ENCODE results near the gene LRRFIP1. TPM values are rescaled to one million over a fixed set of nuclear protein-coding genes. Genes with fewer than 3 reads are reported as not detected.
"Not testable (repeated sequence)": the region's sequence is repeated elsewhere in the genome, so short reads cannot be mapped to it uniquely, and the experiment has no call there.

The LRRFIP1 gene
- total and polyA plus RNA-seq, 2 donors (not counting 3 experiments of a cell fraction or from before 2014, with no cell fraction given), result 39.2 to 179 TPM

DNA sequence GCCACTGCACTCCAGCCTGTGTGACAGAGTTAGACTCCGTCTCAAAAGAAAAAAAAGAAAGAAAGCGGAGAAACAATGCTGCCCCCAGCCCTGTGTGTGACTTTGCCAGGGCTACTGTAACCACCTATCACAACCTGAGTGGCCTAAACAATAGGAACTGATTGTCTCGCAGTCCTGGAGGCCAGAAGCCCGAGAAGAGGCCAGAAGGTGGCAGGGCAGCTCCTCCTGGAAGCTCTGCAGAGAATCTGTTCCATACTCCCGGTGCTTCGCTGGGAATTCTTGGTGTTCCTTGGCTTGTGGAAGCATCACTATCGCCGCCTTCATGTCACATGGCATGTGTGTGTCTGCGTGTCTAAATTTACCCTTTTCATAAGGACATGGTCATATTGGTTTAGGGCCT, 22.4 kb upstream of the LRRFIP1 start:
- dilution Hi-C loops (cut with MboI; ENCODE audit: extremely low pct_ligation_motif_present, low sequenced_read_pairs), result no loop called here
- no TSS peak for BruUV-seq (replicated peaks)
- Histone ChIP-seq H3K4me3 (replicated peaks in 1 of 3; ENCODE audit: insufficient read depth in 1 of 3, low read depth in 1 of 3, low read length in 3 of 3) (no peak overlapping the region), H3K9ac (replicated peaks; ENCODE audit: extremely low read depth, insufficient read depth, low read length) (no peak overlapping the region), H3K4me1 (ENCODE audit: control insufficient read depth, extremely low read depth, insufficient read depth, low read length) (peaks cover 26% of the 10 kb centered on the region), H3K9me3 (replicated peaks; ENCODE audit: control insufficient read depth, insufficient read depth, low read length) (no peaks in the 10 kb centered on the region), H4K20me1 (replicated peaks; ENCODE audit: control insufficient read depth, extremely low read depth, insufficient read depth, low read length) (no peaks in the 10 kb centered on the region), H3K9me1 (replicated peaks; ENCODE audit: control insufficient read depth, extremely low read depth, insufficient read depth, low read length) (no peaks in the 10 kb centered on the region), H3K36me3 (ENCODE audit: control insufficient read depth in 2 of 2, extremely low read depth in 1 of 2, insufficient read depth in 2 of 2, low read length in 2 of 2) (no peaks in the 10 kb centered on the region), H3K27ac (ENCODE audit: insufficient read depth, low read depth, low read length) (peak overlapping the region; percentile 17), H2AFZ (ENCODE audit: low read depth, low read length) (no peak overlapping the region), H3K27me3 (ENCODE audit: control insufficient read depth in 2 of 2, insufficient read depth in 2 of 2, low read length in 2 of 2) (no peaks in the 10 kb centered on the region), H3K79me2 (ENCODE audit: control insufficient read depth, insufficient read depth, low read length) (no peaks in the 10 kb centered on the region), H3K4me2 (ENCODE audit: insufficient read depth, low read length) (no peak overlapping the region)
- POLR2A ChIA-PET, result no interaction called here
- FAIRE-seq (peak; percentile 87), DNase-seq (ENCODE audit: low read depth, low spot score) (peak; percentile 44)
- TF ChIP-seq GATA2 (IDR thresholded peaks at IDR 0.05; ENCODE audit: insufficient read depth, insufficient read length, low read depth, low read length) (no peak), POLR2AphosphoS5 (IDR thresholded peaks at IDR 0.05; ENCODE audit: insufficient read depth, low read depth, low read length) (no peak), POLR2A (IDR thresholded peaks at IDR 0.05; ENCODE audit: low read depth, low read length) (no peak), JUN (IDR thresholded peaks at IDR 0.05; ENCODE audit: borderline replicate concordance, insufficient read depth, insufficient read length, low read depth) (no peak)
- TF ChIP-seq, protein P1, sequence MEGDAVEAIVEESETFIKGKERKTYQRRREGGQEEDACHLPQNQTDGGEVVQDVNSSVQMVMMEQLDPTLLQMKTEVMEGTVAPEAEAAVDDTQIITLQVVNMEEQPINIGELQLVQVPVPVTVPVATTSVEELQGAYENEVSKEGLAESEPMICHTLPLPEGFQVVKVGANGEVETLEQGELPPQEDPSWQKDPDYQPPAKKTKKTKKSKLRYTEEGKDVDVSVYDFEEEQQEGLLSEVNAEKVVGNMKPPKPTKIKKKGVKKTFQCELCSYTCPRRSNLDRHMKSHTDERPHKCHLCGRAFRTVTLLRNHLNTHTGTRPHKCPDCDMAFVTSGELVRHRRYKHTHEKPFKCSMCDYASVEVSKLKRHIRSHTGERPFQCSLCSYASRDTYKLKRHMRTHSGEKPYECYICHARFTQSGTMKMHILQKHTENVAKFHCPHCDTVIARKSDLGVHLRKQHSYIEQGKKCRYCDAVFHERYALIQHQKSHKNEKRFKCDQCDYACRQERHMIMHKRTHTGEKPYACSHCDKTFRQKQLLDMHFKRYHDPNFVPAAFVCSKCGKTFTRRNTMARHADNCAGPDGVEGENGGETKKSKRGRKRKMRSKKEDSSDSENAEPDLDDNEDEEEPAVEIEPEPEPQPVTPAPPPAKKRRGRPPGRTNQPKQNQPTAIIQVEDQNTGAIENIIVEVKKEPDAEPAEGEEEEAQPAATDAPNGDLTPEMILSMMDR (IDR thresholded peaks at IDR 0.05; ENCODE audit: extremely low read depth in 1 of 2, insufficient read depth in 1 of 2, low read depth in 1 of 2, low read length in 2 of 2), result peak; percentile 30 to 48
- TF ChIP-seq, protein P2, sequence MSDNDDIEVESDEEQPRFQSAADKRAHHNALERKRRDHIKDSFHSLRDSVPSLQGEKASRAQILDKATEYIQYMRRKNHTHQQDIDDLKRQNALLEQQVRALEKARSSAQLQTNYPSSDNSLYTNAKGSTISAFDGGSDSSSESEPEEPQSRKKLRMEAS (IDR thresholded peaks at IDR 0.05; ENCODE audit: insufficient read depth, insufficient read length), result no peak
- CTCF ChIA-PET, result interaction anchor here (0.5 to 6.7 kb wide), 11 partner anchors 9 to 139 kb away, joined by 3 to 61 read pairs (median 6); partner anchors contain the start of gene RAB17
- intact Hi-C loops (cut with micrococcal nuclease), result loop anchor here (1.0 to 2.0 kb wide), 4 partner anchors 60 to 169 kb away; no protein-coding TSS in a partner anchor

DNA sequence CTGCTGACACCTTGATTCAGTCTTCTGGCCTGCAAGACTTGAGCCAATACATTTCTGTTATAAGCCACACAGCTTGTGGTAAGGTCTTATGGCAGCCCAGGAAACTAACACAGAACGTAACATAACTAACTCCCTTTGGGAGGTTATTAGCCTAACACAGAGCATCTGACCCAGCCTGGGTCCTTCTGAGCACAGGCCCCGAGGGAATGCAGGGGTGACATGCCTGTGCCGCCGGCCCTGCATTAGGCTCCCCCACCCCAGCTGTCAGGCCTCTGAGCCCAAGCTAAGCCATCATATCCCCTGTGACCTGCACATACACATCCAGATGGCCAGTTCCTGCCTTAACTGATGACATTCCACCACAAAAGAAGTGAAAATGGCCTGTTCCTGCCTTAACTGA, 20.9 kb upstream of the LRRFIP1 start:
- H3K4me2 ChIP-seq (ENCODE audit: insufficient read depth, low read length); H3K27me3 ChIP-seq (ENCODE audit: control insufficient read depth in 2 of 2, insufficient read depth in 2 of 2, low read length in 2 of 2); H2AFZ ChIP-seq (ENCODE audit: low read depth, low read length); H3K9ac ChIP-seq (replicated peaks; ENCODE audit: extremely low read depth, insufficient read depth, low read length); POLR2A ChIA-PET; DNase-seq (ENCODE audit: low read depth, low spot score); dilution Hi-C loops (cut with MboI; ENCODE audit: extremely low pct_ligation_motif_present, low sequenced_read_pairs); intact Hi-C loops (cut with micrococcal nuclease); H4K20me1 ChIP-seq (replicated peaks; ENCODE audit: control insufficient read depth, extremely low read depth, insufficient read depth, low read length); FAIRE-seq; H3K4me3 ChIP-seq (replicated peaks in 1 of 3; ENCODE audit: insufficient read depth in 1 of 3, low read depth in 1 of 3, low read length in 3 of 3); H3K27ac ChIP-seq (ENCODE audit: insufficient read depth, low read depth, low read length); H3K36me3 ChIP-seq (ENCODE audit: control insufficient read depth in 2 of 2, extremely low read depth in 1 of 2, insufficient read depth in 2 of 2, low read length in 2 of 2); H3K9me1 ChIP-seq (replicated peaks; ENCODE audit: control insufficient read depth, extremely low read depth, insufficient read depth, low read length); H3K79me2 ChIP-seq (ENCODE audit: control insufficient read depth, insufficient read depth, low read length); BruUV-seq (replicated peaks); H3K9me3 ChIP-seq (replicated peaks; ENCODE audit: control insufficient read depth, insufficient read depth, low read length): not testable (repeated sequence)
- H3K4me1 ChIP-seq (ENCODE audit: control insufficient read depth, extremely low read depth, insufficient read depth, low read length), result peaks cover 20% of the 10 kb centered on the region
- CTCF ChIA-PET, result interaction anchor here (6.7 kb wide), 1 partner anchor 138 kb away, joined by 61 read pairs; no protein-coding TSS in a partner anchor

Data from endothelial cell of umbilical vein (primary cell).